SU-DHL-6 (cell line): Measurements from ENCODE around the gene LPXN.

Source experiments
- H2AFZ ChIP-seq: fragments of 200-600 bp; sonication (generic); 2 replicates; pipeline ENCODE4 v1.6.1; 2014; ENCODE audit warnings: low read depth, mild to moderate bottlenecking, moderate library complexity, mixed read lengths, antibody characterized with exemption, low read length; ENCODE audit not compliant: severe bottlenecking
- H3F3A ChIP-seq: fragments of 200-600 bp; shearing (Covaris generic); 2 replicates; pipeline ENCODE4 v1.6.0; 2016; ENCODE audit warnings: antibody characterized with exemption, mild to moderate bottlenecking; ENCODE audit not compliant: insufficient read depth
- H3K27ac ChIP-seq: fragments of 200-600 bp; sonication (generic); 2 replicates; pipeline ENCODE4 v1.5.1; 2016; ENCODE audit warnings: low read depth, mild to moderate bottlenecking, low read length, moderate library complexity, mixed read lengths
- H3K27me3 ChIP-seq: fragments of 200-600 bp; sonication (generic), shearing (Covaris generic); 2 replicates; pipeline ENCODE4 v1.6.0; 2014; ENCODE audit warnings: mild to moderate bottlenecking, low read length
- H3K36me3 ChIP-seq: fragments of 200-600 bp; sonication (generic); 2 replicates; pipeline ENCODE4 v1.6.1; 2014; ENCODE audit warnings: mild to moderate bottlenecking, low read length, mixed read lengths
- H3K4me2 ChIP-seq: fragments of 300-600, 200-600 bp; shearing (Covaris generic), sonication (generic); 2 replicates; pipeline ENCODE4 v1.6.0; 2014; ENCODE audit warnings: low read length, low read depth, mild to moderate bottlenecking; ENCODE audit not compliant: poor library complexity, severe bottlenecking
- H3K4me3 ChIP-seq: fragments of 200-600 bp; sonication (generic); 2 replicates; pipeline ENCODE4 v1.5.1; 2014; ENCODE audit warnings: antibody characterized with exemption, low read length, mild to moderate bottlenecking, mixed read lengths; ENCODE audit not compliant: insufficient read depth, poor library complexity, severe bottlenecking
- H3K79me2 ChIP-seq: fragments of 200-600 bp; sonication (generic); 2 replicates; pipeline ENCODE4 v1.6.1; 2014; ENCODE audit warnings: mild to moderate bottlenecking, low read length, moderate library complexity; ENCODE audit not compliant: insufficient read depth
- H3K9ac ChIP-seq: fragments of 200-600 bp; sonication (generic); 2 replicates; pipeline ENCODE4 v1.7.0; 2014; ENCODE audit warnings: mild to moderate bottlenecking, low read length
- H3K9me2 ChIP-seq: fragments of 200-600 bp; sonication (generic); replicated peaks from 2 replicates; pipeline ENCODE4 v1.6.1; 2014; ENCODE audit warnings: low read length; ENCODE audit not compliant: insufficient read depth
- H3K9me3 ChIP-seq: fragments of 200-600 bp; sonication (generic); 2 replicates; pipeline ENCODE4 v1.6.1; 2014; ENCODE audit warnings: low read length, mixed read lengths; ENCODE audit not compliant: insufficient read depth
- H4K20me1 ChIP-seq: fragments of 200-600 bp; sonication (generic); 2 replicates; pipeline ENCODE4 v1.6.1; 2014; ENCODE audit warnings: low read depth, mild to moderate bottlenecking, antibody characterized with exemption, low read length, moderate library complexity, mixed read lengths
- EZH2phosphoT487 ChIP-seq: fragments of 200-600 bp; sonication (generic), shearing (Covaris generic); conservative IDR thresholded peaks from 2 replicates; pipeline ENCODE4 v1.6.1; 2018; ENCODE audit warnings: mild to moderate bottlenecking, antibody characterized with exemption, low read length, moderate library complexity, mixed read lengths
- TF ChIP-seq, protein P1 (sequence below): fragments of 200-600 bp; sonication (generic); IDR thresholded peaks from one replicate; pipeline ENCODE4 v1.5.1; 2017; ENCODE audit warnings: antibody characterized with exemption, mild to moderate bottlenecking, low read length, moderate library complexity; ENCODE audit not compliant: insufficient read depth, poor library complexity, severe bottlenecking

The LPXN gene

DNA sequence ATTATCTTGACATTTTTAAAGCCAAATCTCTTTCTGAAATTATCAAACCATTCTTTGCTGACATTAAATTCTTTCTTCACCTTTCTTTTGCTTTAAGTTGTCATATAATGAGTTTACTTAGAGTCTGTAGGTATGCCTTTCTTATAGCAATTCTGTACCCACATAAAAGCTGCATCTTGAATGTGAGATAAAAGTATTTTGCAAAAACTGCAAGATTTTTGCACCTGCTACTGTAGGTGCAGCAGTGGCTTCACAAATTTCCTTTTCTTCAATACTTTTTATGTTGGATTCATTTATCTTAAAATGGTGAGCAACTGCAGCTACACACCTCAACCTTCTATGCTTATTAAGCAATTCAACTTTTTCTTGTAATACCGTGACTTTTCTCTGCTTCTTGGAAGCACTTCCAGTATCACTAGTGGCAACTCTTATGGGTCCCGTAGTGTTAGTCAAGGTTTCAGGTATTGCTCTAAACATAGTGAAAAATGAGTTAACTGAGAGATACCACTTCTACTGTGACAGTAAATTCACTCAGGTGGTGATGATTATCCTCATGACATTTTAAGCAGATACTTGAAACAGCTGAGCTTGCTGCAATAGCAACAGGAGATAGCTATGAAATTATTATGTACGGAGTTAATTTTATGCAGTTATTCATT, 22.0 kb upstream of the LPXN start:
- H4K20me1 ChIP-seq: peaks cover 59% of the 10 kb centered on the region

DNA sequence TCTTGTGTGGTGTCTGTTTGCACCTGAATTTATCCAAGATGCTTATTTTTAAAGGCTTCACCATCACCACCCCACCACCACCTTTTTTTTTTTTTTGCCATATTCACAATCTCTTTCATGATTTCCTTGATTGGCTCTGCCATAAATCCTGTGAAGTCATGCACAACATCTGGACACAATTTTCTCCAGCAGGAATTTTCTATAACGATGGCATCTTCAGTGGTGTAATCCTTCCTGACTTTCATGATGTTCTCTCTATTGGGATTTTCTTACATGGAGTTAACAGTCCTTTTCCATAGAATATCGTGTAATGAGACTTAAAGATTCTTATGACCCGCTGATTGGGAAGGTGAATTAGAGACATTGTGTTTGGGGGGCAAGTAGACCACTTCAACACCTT, 21.0 kb upstream of the LPXN start:
- peaks cover 56% of the 10 kb centered on the region for H4K20me1 ChIP-seq
- H3K79me2 ChIP-seq: peaks cover 100% of the 10 kb centered on the region
- H3F3A ChIP-seq: peaks cover 9% of the 10 kb centered on the region; the same call in 1 of the 2 replicates
- H3K9ac ChIP-seq: no peak overlapping the region
- H3K4me3 ChIP-seq: no peak overlapping the region
- no peak overlapping the region for H2AFZ ChIP-seq
- H3K4me2 ChIP-seq: no peak overlapping the region
- no peak for TF ChIP-seq EZH2phosphoT487
- TF ChIP-seq, protein P1, sequence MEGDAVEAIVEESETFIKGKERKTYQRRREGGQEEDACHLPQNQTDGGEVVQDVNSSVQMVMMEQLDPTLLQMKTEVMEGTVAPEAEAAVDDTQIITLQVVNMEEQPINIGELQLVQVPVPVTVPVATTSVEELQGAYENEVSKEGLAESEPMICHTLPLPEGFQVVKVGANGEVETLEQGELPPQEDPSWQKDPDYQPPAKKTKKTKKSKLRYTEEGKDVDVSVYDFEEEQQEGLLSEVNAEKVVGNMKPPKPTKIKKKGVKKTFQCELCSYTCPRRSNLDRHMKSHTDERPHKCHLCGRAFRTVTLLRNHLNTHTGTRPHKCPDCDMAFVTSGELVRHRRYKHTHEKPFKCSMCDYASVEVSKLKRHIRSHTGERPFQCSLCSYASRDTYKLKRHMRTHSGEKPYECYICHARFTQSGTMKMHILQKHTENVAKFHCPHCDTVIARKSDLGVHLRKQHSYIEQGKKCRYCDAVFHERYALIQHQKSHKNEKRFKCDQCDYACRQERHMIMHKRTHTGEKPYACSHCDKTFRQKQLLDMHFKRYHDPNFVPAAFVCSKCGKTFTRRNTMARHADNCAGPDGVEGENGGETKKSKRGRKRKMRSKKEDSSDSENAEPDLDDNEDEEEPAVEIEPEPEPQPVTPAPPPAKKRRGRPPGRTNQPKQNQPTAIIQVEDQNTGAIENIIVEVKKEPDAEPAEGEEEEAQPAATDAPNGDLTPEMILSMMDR: no peak
- H3K27ac ChIP-seq: no peak overlapping the region
- peaks cover 18% of the 10 kb centered on the region for H3K36me3 ChIP-seq
- H3K9me3 ChIP-seq: no peaks in the 10 kb centered on the region
- no peaks in the 10 kb centered on the region for H3K27me3 ChIP-seq
- no peaks in the 10 kb centered on the region for H3K9me2 ChIP-seq

More for the DNA sequence above, 22.0 kb upstream of the LPXN start:
- no peaks in the 10 kb centered on the region for H3K9me3 ChIP-seq
- no peaks in the 10 kb centered on the region for H3K9me2 ChIP-seq
- H3K27me3 ChIP-seq: no peaks in the 10 kb centered on the region
- H3K9ac ChIP-seq: no peak overlapping the region
- no peak overlapping the region for H2AFZ ChIP-seq
- peaks cover 14% of the 10 kb centered on the region for H3K36me3 ChIP-seq
- no peak for TF ChIP-seq EZH2phosphoT487
- TF ChIP-seq, protein P1: no peak
- no peak overlapping the region for H3K4me3 ChIP-seq
- H3K4me2 ChIP-seq: no peak overlapping the region
- peaks cover 100% of the 10 kb centered on the region for H3K79me2 ChIP-seq
- no peak overlapping the region for H3K27ac ChIP-seq
- H3F3A ChIP-seq: peaks cover 9% of the 10 kb centered on the region; the same call in 1 of the 2 replicates

DNA sequence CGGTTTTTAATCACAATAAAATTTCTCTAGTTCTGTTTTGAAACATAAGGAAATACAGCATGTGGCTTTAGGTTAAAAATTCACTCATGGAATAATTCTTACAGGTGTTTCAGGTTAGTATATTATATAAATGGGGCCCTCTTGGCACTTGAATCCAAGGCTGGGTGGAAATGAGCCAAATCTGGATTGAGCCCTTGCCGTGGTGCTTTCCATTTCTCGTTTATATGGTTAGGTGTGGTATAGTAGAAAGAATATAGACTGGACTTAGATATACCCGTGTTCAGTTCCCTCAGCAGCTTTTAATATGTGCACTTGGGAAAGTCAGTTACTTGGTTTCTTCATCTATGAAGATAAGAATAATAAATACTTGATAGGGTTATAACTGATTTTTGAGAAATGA, 19.2 kb upstream of the LPXN start:
- Histone ChIP-seq H2AFZ (no peak overlapping the region), H3K4me3 (no peak overlapping the region), H3K4me2 (no peak overlapping the region), H3K9me3 (no peaks in the 10 kb centered on the region), H3K27ac (no peak overlapping the region), H3K79me2 (peaks cover 100% of the 10 kb centered on the region), H3K9me2 (no peaks in the 10 kb centered on the region), H3K9ac (no peak overlapping the region), H3K36me3 (peaks cover 23% of the 10 kb centered on the region), H3F3A (peaks cover 9% of the 10 kb centered on the region), H3K27me3 (no peaks in the 10 kb centered on the region), H4K20me1 (peaks cover 38% of the 10 kb centered on the region)
- TF ChIP-seq, protein P1: no peak
- TF ChIP-seq EZH2phosphoT487: no peak
